ENCODE results near the gene TMEM198. TPM values are rescaled to one million over a fixed set of nuclear protein-coding genes. Genes with fewer than 3 reads are reported as not detected.

The TMEM198 gene
- total and polyA plus RNA-seq, 2 donors (not counting 1 experiment from before 2014, with no cell fraction given) = 0.39 to 1.1 TPM

DNA sequence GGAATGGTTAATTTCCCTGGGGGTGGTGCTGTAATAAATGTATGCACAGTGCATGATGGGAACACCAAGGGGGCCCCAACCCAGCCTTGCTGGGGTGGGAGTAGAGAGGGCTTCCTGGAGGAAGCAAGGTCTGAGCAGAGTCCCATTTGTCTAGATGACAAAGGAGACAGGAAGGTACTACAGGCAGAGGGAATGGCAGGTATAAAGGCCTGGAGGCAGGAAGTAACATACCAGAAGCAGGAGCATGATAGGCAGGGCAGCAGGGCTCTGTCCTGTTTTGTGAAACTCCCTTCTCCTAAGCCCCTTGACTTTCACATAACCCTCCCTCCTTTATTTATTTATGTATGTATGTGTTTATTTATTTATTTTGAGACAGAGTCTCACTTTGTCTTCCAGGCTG, 41.2 kb upstream of the TMEM198 start:
- Histone ChIP-seq H3K9ac (ENCODE audit: low read length) (no peak overlapping the region), H3K4me3 (ENCODE audit: control extremely low read depth in 1 of 5, extremely low read depth in 1 of 5, insufficient read depth in 1 of 5, low read depth in 2 of 5, low read length in 4 of 5) (no peak overlapping the region), H3K9me3 (ENCODE audit: control extremely low read depth in 1 of 3, control insufficient read depth in 2 of 3, insufficient read depth in 1 of 3, low read length in 2 of 3) (peaks cover 0 to 5% (median 0%) of the 10 kb centered on the region in 3 donors), H4K20me1 (ENCODE audit: control insufficient read depth, insufficient read depth, low read length, poor library complexity, severe bottlenecking) (no peaks in the 10 kb centered on the region), H3K36me3 (replicated peaks in 1 of 2; ENCODE audit: control extremely low read depth in 1 of 2, control insufficient read depth in 1 of 2, extremely low read depth in 1 of 2, insufficient read depth in 2 of 2, low read length in 1 of 2) (peaks cover 0 to 32% of the 10 kb centered on the region in 2 experiments), H3K79me2 (ENCODE audit: control insufficient read depth, insufficient read depth, low read length) (peaks cover 19% of the 10 kb centered on the region), H2AFZ (ENCODE audit: insufficient read depth, low read depth, low read length, poor library complexity, severe bottlenecking) (no peak overlapping the region), H3K4me2 (replicated peaks; ENCODE audit: low read depth, low read length, poor library complexity, severe bottlenecking) (no peak overlapping the region), H3K27me3 (replicated peaks in 1 of 4; ENCODE audit: control extremely low read depth in 1 of 4, control insufficient read depth in 3 of 4, insufficient read depth in 4 of 4, low read length in 3 of 4) (peaks cover 0 to 6% (median 3%) of the 10 kb centered on the region in 4 experiments), H3K4me1 (ENCODE audit: control insufficient read depth in 2 of 2, insufficient read depth in 2 of 2, low read length in 2 of 2) (peaks cover 12 to 17% of the 10 kb centered on the region in 2 donors), H3K27ac (ENCODE audit: low read length in 2 of 2) (no peak overlapping the region)
- Mint-ChIP-seq H3K4me3 (no peak overlapping the region), H3K27ac (no peak overlapping the region), H3K4me1 (peaks cover 19% of the 10 kb centered on the region), H3K27me3 (peaks cover 9% of the 10 kb centered on the region), H3K9me3 (ENCODE audit: insufficient read depth) (no peaks in the 10 kb centered on the region)
- ChIA-PET POLR2A (no interaction called here), CTCF (no interaction called here)
- intact Hi-C loops (cut with micrococcal nuclease) = no loop called here
- DNase-seq (no peak), ATAC-seq (ENCODE audit: low read depth) (no peak)
- TF ChIP-seq, protein P1, sequence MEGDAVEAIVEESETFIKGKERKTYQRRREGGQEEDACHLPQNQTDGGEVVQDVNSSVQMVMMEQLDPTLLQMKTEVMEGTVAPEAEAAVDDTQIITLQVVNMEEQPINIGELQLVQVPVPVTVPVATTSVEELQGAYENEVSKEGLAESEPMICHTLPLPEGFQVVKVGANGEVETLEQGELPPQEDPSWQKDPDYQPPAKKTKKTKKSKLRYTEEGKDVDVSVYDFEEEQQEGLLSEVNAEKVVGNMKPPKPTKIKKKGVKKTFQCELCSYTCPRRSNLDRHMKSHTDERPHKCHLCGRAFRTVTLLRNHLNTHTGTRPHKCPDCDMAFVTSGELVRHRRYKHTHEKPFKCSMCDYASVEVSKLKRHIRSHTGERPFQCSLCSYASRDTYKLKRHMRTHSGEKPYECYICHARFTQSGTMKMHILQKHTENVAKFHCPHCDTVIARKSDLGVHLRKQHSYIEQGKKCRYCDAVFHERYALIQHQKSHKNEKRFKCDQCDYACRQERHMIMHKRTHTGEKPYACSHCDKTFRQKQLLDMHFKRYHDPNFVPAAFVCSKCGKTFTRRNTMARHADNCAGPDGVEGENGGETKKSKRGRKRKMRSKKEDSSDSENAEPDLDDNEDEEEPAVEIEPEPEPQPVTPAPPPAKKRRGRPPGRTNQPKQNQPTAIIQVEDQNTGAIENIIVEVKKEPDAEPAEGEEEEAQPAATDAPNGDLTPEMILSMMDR (IDR thresholded peaks at IDR 0.05) = no peak
- no peak for TF ChIP-seq EZH2 (IDR thresholded peaks at IDR 0.05; ENCODE audit: borderline replicate concordance, insufficient read depth, low read depth, low read length, poor library complexity, severe bottlenecking)

DNA sequence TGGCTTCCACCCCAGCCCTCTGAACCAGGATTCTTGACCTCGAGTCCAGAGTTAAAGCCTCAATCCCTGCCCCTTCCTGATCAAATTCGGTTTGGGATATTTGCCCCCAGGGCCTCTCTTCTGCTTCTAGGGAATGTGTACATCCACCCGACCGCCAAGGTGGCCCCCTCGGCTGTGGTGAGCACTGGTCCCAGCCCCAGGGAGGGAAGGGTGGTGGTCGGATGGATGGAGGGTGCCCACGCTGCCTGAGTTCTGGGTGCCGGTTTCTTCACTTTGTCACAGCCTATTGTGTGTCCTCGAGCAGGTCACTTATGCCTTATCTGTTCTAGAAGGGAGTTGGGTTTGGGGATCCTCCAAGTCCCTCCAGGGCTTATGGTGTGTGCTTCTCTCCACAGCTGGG, 38.2 kb upstream of the TMEM198 start:
- peaks cover 19% of the 10 kb centered on the region for H3K27me3 Mint-ChIP-seq
- Histone ChIP-seq H3K27ac (ENCODE audit: low read length in 2 of 2) (no peak overlapping the region), H4K20me1 (ENCODE audit: control insufficient read depth, insufficient read depth, low read length, poor library complexity, severe bottlenecking) (no peaks in the 10 kb centered on the region), H3K27me3 (replicated peaks in 1 of 4; ENCODE audit: control extremely low read depth in 1 of 4, control insufficient read depth in 3 of 4, insufficient read depth in 4 of 4, low read length in 3 of 4) (peaks cover 0 to 25% (median 7%) of the 10 kb centered on the region in 4 experiments), H3K4me3 (ENCODE audit: control extremely low read depth in 1 of 5, extremely low read depth in 1 of 5, insufficient read depth in 1 of 5, low read depth in 2 of 5, low read length in 4 of 5) (no peak overlapping the region), H3K36me3 (replicated peaks in 1 of 2; ENCODE audit: control extremely low read depth in 1 of 2, control insufficient read depth in 1 of 2, extremely low read depth in 1 of 2, insufficient read depth in 2 of 2, low read length in 1 of 2) (peaks cover 0 to 32% of the 10 kb centered on the region in 2 experiments), H3K4me2 (replicated peaks; ENCODE audit: low read depth, low read length, poor library complexity, severe bottlenecking) (no peak overlapping the region), H2AFZ (ENCODE audit: insufficient read depth, low read depth, low read length, poor library complexity, severe bottlenecking) (no peak overlapping the region), H3K9ac (ENCODE audit: low read length) (no peak overlapping the region), H3K9me3 (ENCODE audit: control extremely low read depth in 1 of 3, control insufficient read depth in 2 of 3, insufficient read depth in 1 of 3, low read length in 2 of 3) (peaks cover 0 to 6% (median 0%) of the 10 kb centered on the region in 3 donors), H3K79me2 (ENCODE audit: control insufficient read depth, insufficient read depth, low read length) (no peaks in the 10 kb centered on the region), H3K4me1 (ENCODE audit: control insufficient read depth in 2 of 2, insufficient read depth in 2 of 2, low read length in 2 of 2) (peaks cover 13 to 15% of the 10 kb centered on the region in 2 donors)
- no peak overlapping the region for H3K4me3 Mint-ChIP-seq
- WGBS (ENCODE audit: insufficient coverage) = 97% methylated on average over 9 of the region's 9 CpGs
- ATAC-seq (ENCODE audit: low read depth) = no peak
- peaks cover 14% of the 10 kb centered on the region for H3K4me1 Mint-ChIP-seq
- ChIA-PET CTCF (interaction anchor here (1.0 kb wide), 1 partner anchor 10 kb away, joined by 3 read pairs; a partner anchor contains a TSS), POLR2A (no interaction called here)
- no peak for TF ChIP-seq EZH2 (IDR thresholded peaks at IDR 0.05; ENCODE audit: borderline replicate concordance, insufficient read depth, low read depth, low read length, poor library complexity, severe bottlenecking)
- TF ChIP-seq, protein P1 (IDR thresholded peaks at IDR 0.05) = no peak
- no peak overlapping the region for H3K27ac Mint-ChIP-seq
- no peaks in the 10 kb centered on the region for H3K9me3 Mint-ChIP-seq (ENCODE audit: insufficient read depth)
- DNase-seq = no peak
- intact Hi-C loops (cut with micrococcal nuclease) = no loop called here

Measured in B cell (primary cell).